GM19467 (cell line): Measurements from ENCODE around the gene DLG2.
"Not testable (repeated sequence)": the region's sequence is repeated elsewhere in the genome, so short reads cannot be mapped to it uniquely, and the experiment has no call there.

Source experiments
- ATAC-seq: cut with Tn5 transposase; IDR thresholded peaks from one replicate; pipeline ENCODE4 v1.9.1; 2021; ENCODE audit warnings: mild to moderate bottlenecking, moderate library complexity; ENCODE audit not compliant: unreplicated experiment

Gene DLG2

GRCh38 chr11:84333221-84333620 is 1293.9 kb downstream of the DLG2 start:
- no peak for ATAC-seq

- no peak for ATAC-seq
Observed at GRCh38 chr11:84322211-84322610, 1304.9 kb downstream of the DLG2 start.

GRCh38 chr11:84319863-84320262 is 1307.3 kb downstream of the DLG2 start:
- no peak for ATAC-seq

GRCh38 chr11:84316866-84317555 is 1310.1 kb downstream of the DLG2 start:
- ATAC-seq, result no peak

GRCh38 chr11:84313830-84314359 is 1313.2 kb downstream of the DLG2 start:
- no peak for ATAC-seq

GRCh38 chr11:84310268-84310667 is 1316.9 kb downstream of the DLG2 start:
- ATAC-seq, result no peak

GRCh38 chr11:84308491-84308890 is 1318.7 kb downstream of the DLG2 start:
- not testable (repeated sequence) for ATAC-seq

GRCh38 chr11:84300092-84300491 is 1327.1 kb downstream of the DLG2 start:
- no peak for ATAC-seq

GRCh38 chr11:84297570-84297969 is 1329.6 kb downstream of the DLG2 start:
- no peak for ATAC-seq

GRCh38 chr11:84295815-84296214 is 1331.3 kb downstream of the DLG2 start:
- no peak for ATAC-seq

- no peak for ATAC-seq
Observed at GRCh38 chr11:84292955-84293354, 1334.2 kb downstream of the DLG2 start.

GRCh38 chr11:84292006-84292405 is 1335.1 kb downstream of the DLG2 start:
- ATAC-seq, result no peak

- ATAC-seq, result no peak
Observed at GRCh38 chr11:84290647-84291046, 1336.5 kb downstream of the DLG2 start.

- ATAC-seq, result peak; percentile 96
Observed at GRCh38 chr11:84289381-84289906, 1337.7 kb downstream of the DLG2 start.

GRCh38 chr11:84273541-84273940 is 1353.6 kb downstream of the DLG2 start:
- no peak for ATAC-seq

- ATAC-seq, result no peak
Observed at GRCh38 chr11:84270466-84270865, 1356.7 kb downstream of the DLG2 start.

- ATAC-seq, result no peak
Observed at GRCh38 chr11:84264066-84264465, 1363.1 kb downstream of the DLG2 start.

- ATAC-seq, result no peak
Observed at GRCh38 chr11:84261707-84262106, 1365.4 kb downstream of the DLG2 start.

GRCh38 chr11:84260862-84261261 is 1366.3 kb downstream of the DLG2 start:
- no peak for ATAC-seq

GRCh38 chr11:84256618-84257017 is 1370.5 kb downstream of the DLG2 start:
- ATAC-seq, result no peak

- ATAC-seq, result no peak
Observed at GRCh38 chr11:84255483-84255882, 1371.7 kb downstream of the DLG2 start.

- no peak for ATAC-seq
Observed at GRCh38 chr11:84250834-84251613, 1376.1 kb downstream of the DLG2 start.
